SK-N-SH (cell line): ENCODE results near the gene SPTBN1. TPM values are rescaled to one million over a fixed set of nuclear protein-coding genes. Genes with fewer than 3 reads are reported as not detected.

ENCODE experiments used
- CTCF ChIA-PET: fragments of 300-600, 350-600 bp; formaldehyde crosslinking; extraction: SDS; loops from one replicate; lab custom pipeline; 2021; lab: Yijun Ruan, JAX
- POLR2A ChIA-PET: fragments of 350-600 bp; sonication (Branson Sonifier 250); formaldehyde crosslinking; extraction: SDS; loops from one replicate; lab custom pipeline; 2020; ENCODE audit warnings: antibody characterized with exemption, inconsistent platforms; lab: Yijun Ruan, JAX
- DNase-seq: peaks from one replicate; pipeline ENCODE4 v3.0.0; 2012
- H2AFZ ChIP-seq: fragments of 200-600 bp; sonication (generic); 2 replicates; pipeline ENCODE4 v1.8.1; 2016; ENCODE audit warnings: antibody characterized with exemption, mild to moderate bottlenecking, low read depth
- H3F3A ChIP-seq: fragments of 200-600 bp; sonication (generic); replicated peaks from 2 replicates; pipeline ENCODE3; 2016; ENCODE audit warnings: antibody characterized with exemption, mild to moderate bottlenecking; ENCODE audit not compliant: insufficient read depth
- H3K27ac ChIP-seq, 2 experiments: fragments of 200-500 bp in 1 of 2; fragments of 200-600 bp in 1 of 2; sonication (Bioruptor generic) in 1 of 2; sonication (generic), shearing (Covaris generic) in 1 of 2; 2 replicates each; pipeline versions ENCODE4 v1.5.1 to v1.6.1; 2014 to 2016; ENCODE audit warnings: low read depth in 2 of 2, inconsistent platforms in 1 of 2, low read length in 1 of 2, mild to moderate bottlenecking in 1 of 2, mixed read lengths in 1 of 2
- H3K27me3 ChIP-seq: fragments of 200-600 bp; sonication (generic), shearing (Covaris generic); 2 replicates; pipeline ENCODE4 v1.6.1; 2016; ENCODE audit warnings: mixed run types; ENCODE audit not compliant: insufficient read depth
- H3K36me3 ChIP-seq, 2 experiments: fragments of 200-500 bp in 1 of 2; fragments of 200-600 bp in 1 of 2; sonication (Bioruptor generic) in 1 of 2; sonication (generic) in 1 of 2; replicated peaks in 1 of 2; 2 replicates each; pipeline versions ENCODE3 to v1.5.1; 2014 to 2016; ENCODE audit warnings: low read length in 1 of 2, mild to moderate bottlenecking in 1 of 2; ENCODE audit not compliant: insufficient read depth in 2 of 2, control insufficient read depth in 1 of 2
- H3K4me1 ChIP-seq, 2 experiments: fragments of 200-500 bp in 1 of 2; fragments of 200-600 bp in 1 of 2; sonication (Bioruptor generic) in 1 of 2; sonication (generic), shearing (Covaris generic) in 1 of 2; 2 replicates each; pipeline versions ENCODE4 v1.5.1 to v1.6.1; 2014 to 2016; ENCODE audit warnings: low read depth in 1 of 2, low read length in 1 of 2, mixed run types in 1 of 2; ENCODE audit not compliant: insufficient read depth in 2 of 2, control insufficient read depth in 1 of 2
- H3K4me2 ChIP-seq: fragments of 200-600 bp; sonication (generic), shearing (Covaris generic); 2 replicates; pipeline ENCODE4 v1.6.1; 2017; ENCODE audit warnings: mixed run types
- H3K4me3 ChIP-seq, 2 experiments: fragments of 200-500 bp in 1 of 2; fragments of 200-600 bp in 1 of 2; sonication (Bioruptor generic) in 1 of 2; sonication (generic), shearing (Covaris generic) in 1 of 2; 2 replicates each; pipeline versions ENCODE4 v1.5.1 to v1.8.1; 2014 to 2016; ENCODE audit warnings: low read depth in 2 of 2, inconsistent platforms in 1 of 2, low read length in 1 of 2, mild to moderate bottlenecking in 1 of 2, mixed read lengths in 1 of 2, moderate library complexity in 1 of 2
- H3K79me2 ChIP-seq: fragments of 200-600 bp; sonication (generic); 2 replicates; pipeline ENCODE4 v1.8.1; 2017; ENCODE audit warnings: mild to moderate bottlenecking; ENCODE audit not compliant: insufficient read depth
- H3K9ac ChIP-seq: fragments of 200-600 bp; sonication (generic); 2 replicates; pipeline ENCODE4 v1.6.1; 2017; ENCODE audit warnings: mixed run types
- H3K9me2 ChIP-seq: fragments of 200-600 bp; sonication (generic); 2 replicates; pipeline ENCODE4 v1.6.1; 2017; ENCODE audit warnings: mixed run types
- H3K9me3 ChIP-seq: fragments of 200-600 bp; sonication (generic); 2 replicates; pipeline ENCODE4 v1.6.1; 2017; ENCODE audit warnings: mixed run types, mild to moderate bottlenecking, moderate library complexity
- H4K20me1 ChIP-seq: fragments of 200-600 bp; sonication (generic); 2 replicates; pipeline ENCODE4 v1.6.1; 2017; ENCODE audit warnings: mild to moderate bottlenecking, mixed run types; ENCODE audit not compliant: insufficient read depth
- CHD2 ChIP-seq: fragments of 150-350 bp; IDR thresholded peaks from 2 replicates; pipeline ENCODE4 v1.6.1; 2018; ENCODE audit warnings: low read length; ENCODE audit not compliant: partially characterized antibody
- FOXJ3 ChIP-seq: sonication (generic); formaldehyde crosslinking; IDR thresholded peaks from 2 replicates; pipeline ENCODE4 v1.5.1; 2020; ENCODE audit warnings: mild to moderate bottlenecking, missing genetic modification reagents
- FOXM1 ChIP-seq: IDR thresholded peaks from 2 replicates; pipeline ENCODE4 v1.4.0; 2012; ENCODE audit warnings: low read depth, mild to moderate bottlenecking
- GABPA ChIP-seq: IDR thresholded peaks from 2 replicates; pipeline ENCODE4 v1.4.0; 2012; ENCODE audit warnings: low read depth, mild to moderate bottlenecking
- GATA2 ChIP-seq: sonication (generic); formaldehyde crosslinking; IDR thresholded peaks from 2 replicates; pipeline ENCODE4 v1.5.0; 2020; ENCODE audit warnings: mild to moderate bottlenecking, missing genetic modification reagents
- MEF2A ChIP-seq: IDR thresholded peaks from 2 replicates; pipeline ENCODE4 v1.4.0; 2012; ENCODE audit warnings: low read depth, borderline replicate concordance
- MXI1 ChIP-seq: IDR thresholded peaks from 2 replicates; pipeline ENCODE4 v1.6.1; 2012; ENCODE audit warnings: mild to moderate bottlenecking, low read depth, low read length, improper control_type of control experiment
- NFIC ChIP-seq: IDR thresholded peaks from 2 replicates; pipeline ENCODE4 v1.4.0; 2012; ENCODE audit warnings: borderline replicate concordance
- NRF1 ChIP-seq: IDR thresholded peaks from 2 replicates; pipeline ENCODE4 v1.6.1; 2012; ENCODE audit warnings: low read depth, mild to moderate bottlenecking, low read length
- RAD21 ChIP-seq: IDR thresholded peaks from 2 replicates; pipeline ENCODE4 v1.6.1; 2012; ENCODE audit warnings: mild to moderate bottlenecking, low read length
- RFX5 ChIP-seq: IDR thresholded peaks from 2 replicates; pipeline ENCODE4 v1.6.1; 2012; ENCODE audit warnings: mild to moderate bottlenecking, improper control_type of control experiment, low read length
- RXRA ChIP-seq: IDR thresholded peaks from 2 replicates; pipeline ENCODE4 v1.4.0; 2012; ENCODE audit warnings: low read depth, mild to moderate bottlenecking, borderline replicate concordance
- SMC3 ChIP-seq: IDR thresholded peaks from 2 replicates; pipeline ENCODE4 v1.6.1; 2012; ENCODE audit warnings: low read depth, low read length, improper control_type of control experiment
- TCF12 ChIP-seq: IDR thresholded peaks from 2 replicates; pipeline ENCODE4 v1.4.0; 2012
- WGBS: methylation state at CpG from one replicate; pipeline ENCODE4 v1.1.6; 2017; ENCODE audit warnings: low lambda C conversion rate; 5-methylcytosine and 5-hydroxymethylcytosine counted together
- polyA plus RNA-seq, 3 experiments: library from polyadenylated mRNA; depleted of rRNA; stranded (reverse); fragments of >200 nt; gene quantifications; 2 replicates each; pipeline ENCODE4 v1.2.3, GENCODE V29; 2012
- TF ChIP-seq, protein P1 (sequence below): fragments of 150-350 bp; IDR thresholded peaks from 2 replicates; pipeline ENCODE4 v1.6.1; 2017; ENCODE audit warnings: antibody characterized with exemption, low read length, low read depth, borderline replicate concordance
- TF ChIP-seq, protein P2 (sequence below): IDR thresholded peaks from 2 replicates; pipeline ENCODE4 v1.4.0; 2012; ENCODE audit warnings: low read depth, borderline replicate concordance
- TF ChIP-seq, protein P3 (sequence below): IDR thresholded peaks from 2 replicates; pipeline ENCODE4 v1.4.0; 2012; ENCODE audit warnings: low read depth
- TF ChIP-seq, protein P4 (sequence below): fragments of 200-600 bp; sonication (generic); IDR thresholded peaks from 2 replicates; pipeline ENCODE4 v1.6.1; 2017; ENCODE audit warnings: antibody characterized with exemption, mild to moderate bottlenecking, moderate library complexity
- TF ChIP-seq, protein P5 (sequence below): IDR thresholded peaks from 2 replicates; pipeline ENCODE4 v1.6.1; 2012; ENCODE audit warnings: mild to moderate bottlenecking, low read depth, low read length, moderate library complexity

The SPTBN1 gene
- polyA plus RNA-seq, 1 of the 3 experiments (the other 2 are of a cell fraction) = 29.1 TPM

DNA sequence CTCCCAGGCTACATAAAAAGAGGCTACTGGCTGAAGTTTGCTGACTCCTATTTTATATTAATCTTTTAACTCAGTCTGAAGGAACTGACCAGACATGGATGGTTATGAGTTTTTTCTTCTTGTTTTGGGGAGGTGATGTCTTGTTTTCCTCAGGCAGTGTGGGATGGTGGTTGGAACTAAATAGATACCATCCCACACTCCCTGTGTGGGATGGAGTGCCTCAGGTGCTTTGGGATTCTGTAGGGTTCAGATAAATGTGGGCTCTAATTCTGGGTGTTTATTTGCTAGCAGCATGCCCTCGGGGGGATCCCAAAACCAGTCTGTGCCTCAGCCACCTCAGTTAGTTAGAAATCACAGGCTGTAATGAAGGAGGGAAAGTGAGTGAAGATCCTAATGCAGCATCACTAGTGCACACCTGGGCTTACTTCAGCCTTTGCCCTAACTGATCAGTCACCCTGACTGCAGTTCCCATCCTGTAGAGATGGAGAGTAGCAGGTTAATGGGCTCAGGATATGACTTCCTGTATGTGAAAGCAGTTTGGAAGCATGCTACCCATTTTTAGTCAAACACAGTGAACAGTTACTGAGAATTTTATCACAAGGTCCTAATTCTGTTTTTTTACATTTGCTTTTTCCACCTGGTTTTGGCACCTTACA lies 132.2 kb downstream of the SPTBN1 start:
- H3K9ac ChIP-seq = no peak overlapping the region
- no peaks in the 10 kb centered on the region for H3K9me3 ChIP-seq
- H3K4me1 ChIP-seq = peaks cover 39 to 41% of the 10 kb centered on the region in 2 experiments; a peak in 3 of 4 replicates
- no peak overlapping the region for H3K4me2 ChIP-seq
- WGBS = 89% methylated on average over 1 of the region's 1 CpG
- no peaks in the 10 kb centered on the region for H3K9me2 ChIP-seq
- H3K27ac ChIP-seq = peak overlapping the region in 1 of 2 experiments; percentile 32; a peak in 2 of 4 replicates
- DNase-seq = no peak
- H2AFZ ChIP-seq = no peak overlapping the region
- no peaks in the 10 kb centered on the region for H3K27me3 ChIP-seq
- ChIA-PET POLR2A (no interaction called here), CTCF (interaction anchor here (0.8 to 1.6 kb wide), 3 partner anchors 11 to 31 kb away, joined by 3 read pairs; no protein-coding TSS in a partner anchor)
- no peak overlapping the region for H3K4me3 ChIP-seq
- TF ChIP-seq, protein P1, sequence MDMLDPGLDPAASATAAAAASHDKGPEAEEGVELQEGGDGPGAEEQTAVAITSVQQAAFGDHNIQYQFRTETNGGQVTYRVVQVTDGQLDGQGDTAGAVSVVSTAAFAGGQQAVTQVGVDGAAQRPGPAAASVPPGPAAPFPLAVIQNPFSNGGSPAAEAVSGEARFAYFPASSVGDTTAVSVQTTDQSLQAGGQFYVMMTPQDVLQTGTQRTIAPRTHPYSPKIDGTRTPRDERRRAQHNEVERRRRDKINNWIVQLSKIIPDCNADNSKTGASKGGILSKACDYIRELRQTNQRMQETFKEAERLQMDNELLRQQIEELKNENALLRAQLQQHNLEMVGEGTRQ = no peak
- TF ChIP-seq FOXJ3 (no peak), GATA2 (CRISPR knock-in tag) (no peak), SMC3 (no peak), FOXM1 (no peak), GABPA (no peak), MXI1 (no peak), RXRA (no peak), NRF1 (no peak), TCF12 (no peak), MEF2A (no peak), RAD21 (no peak), RFX5 (no peak), NFIC (no peak), CHD2 (no peak)
- TF ChIP-seq, protein P2, sequence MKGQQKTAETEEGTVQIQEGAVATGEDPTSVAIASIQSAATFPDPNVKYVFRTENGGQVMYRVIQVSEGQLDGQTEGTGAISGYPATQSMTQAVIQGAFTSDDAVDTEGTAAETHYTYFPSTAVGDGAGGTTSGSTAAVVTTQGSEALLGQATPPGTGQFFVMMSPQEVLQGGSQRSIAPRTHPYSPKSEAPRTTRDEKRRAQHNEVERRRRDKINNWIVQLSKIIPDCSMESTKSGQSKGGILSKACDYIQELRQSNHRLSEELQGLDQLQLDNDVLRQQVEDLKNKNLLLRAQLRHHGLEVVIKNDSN = no peak
- TF ChIP-seq, protein P3, sequence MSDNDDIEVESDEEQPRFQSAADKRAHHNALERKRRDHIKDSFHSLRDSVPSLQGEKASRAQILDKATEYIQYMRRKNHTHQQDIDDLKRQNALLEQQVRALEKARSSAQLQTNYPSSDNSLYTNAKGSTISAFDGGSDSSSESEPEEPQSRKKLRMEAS = no peak
- TF ChIP-seq, protein P4, sequence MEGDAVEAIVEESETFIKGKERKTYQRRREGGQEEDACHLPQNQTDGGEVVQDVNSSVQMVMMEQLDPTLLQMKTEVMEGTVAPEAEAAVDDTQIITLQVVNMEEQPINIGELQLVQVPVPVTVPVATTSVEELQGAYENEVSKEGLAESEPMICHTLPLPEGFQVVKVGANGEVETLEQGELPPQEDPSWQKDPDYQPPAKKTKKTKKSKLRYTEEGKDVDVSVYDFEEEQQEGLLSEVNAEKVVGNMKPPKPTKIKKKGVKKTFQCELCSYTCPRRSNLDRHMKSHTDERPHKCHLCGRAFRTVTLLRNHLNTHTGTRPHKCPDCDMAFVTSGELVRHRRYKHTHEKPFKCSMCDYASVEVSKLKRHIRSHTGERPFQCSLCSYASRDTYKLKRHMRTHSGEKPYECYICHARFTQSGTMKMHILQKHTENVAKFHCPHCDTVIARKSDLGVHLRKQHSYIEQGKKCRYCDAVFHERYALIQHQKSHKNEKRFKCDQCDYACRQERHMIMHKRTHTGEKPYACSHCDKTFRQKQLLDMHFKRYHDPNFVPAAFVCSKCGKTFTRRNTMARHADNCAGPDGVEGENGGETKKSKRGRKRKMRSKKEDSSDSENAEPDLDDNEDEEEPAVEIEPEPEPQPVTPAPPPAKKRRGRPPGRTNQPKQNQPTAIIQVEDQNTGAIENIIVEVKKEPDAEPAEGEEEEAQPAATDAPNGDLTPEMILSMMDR = no peak
- TF ChIP-seq, protein P5, sequence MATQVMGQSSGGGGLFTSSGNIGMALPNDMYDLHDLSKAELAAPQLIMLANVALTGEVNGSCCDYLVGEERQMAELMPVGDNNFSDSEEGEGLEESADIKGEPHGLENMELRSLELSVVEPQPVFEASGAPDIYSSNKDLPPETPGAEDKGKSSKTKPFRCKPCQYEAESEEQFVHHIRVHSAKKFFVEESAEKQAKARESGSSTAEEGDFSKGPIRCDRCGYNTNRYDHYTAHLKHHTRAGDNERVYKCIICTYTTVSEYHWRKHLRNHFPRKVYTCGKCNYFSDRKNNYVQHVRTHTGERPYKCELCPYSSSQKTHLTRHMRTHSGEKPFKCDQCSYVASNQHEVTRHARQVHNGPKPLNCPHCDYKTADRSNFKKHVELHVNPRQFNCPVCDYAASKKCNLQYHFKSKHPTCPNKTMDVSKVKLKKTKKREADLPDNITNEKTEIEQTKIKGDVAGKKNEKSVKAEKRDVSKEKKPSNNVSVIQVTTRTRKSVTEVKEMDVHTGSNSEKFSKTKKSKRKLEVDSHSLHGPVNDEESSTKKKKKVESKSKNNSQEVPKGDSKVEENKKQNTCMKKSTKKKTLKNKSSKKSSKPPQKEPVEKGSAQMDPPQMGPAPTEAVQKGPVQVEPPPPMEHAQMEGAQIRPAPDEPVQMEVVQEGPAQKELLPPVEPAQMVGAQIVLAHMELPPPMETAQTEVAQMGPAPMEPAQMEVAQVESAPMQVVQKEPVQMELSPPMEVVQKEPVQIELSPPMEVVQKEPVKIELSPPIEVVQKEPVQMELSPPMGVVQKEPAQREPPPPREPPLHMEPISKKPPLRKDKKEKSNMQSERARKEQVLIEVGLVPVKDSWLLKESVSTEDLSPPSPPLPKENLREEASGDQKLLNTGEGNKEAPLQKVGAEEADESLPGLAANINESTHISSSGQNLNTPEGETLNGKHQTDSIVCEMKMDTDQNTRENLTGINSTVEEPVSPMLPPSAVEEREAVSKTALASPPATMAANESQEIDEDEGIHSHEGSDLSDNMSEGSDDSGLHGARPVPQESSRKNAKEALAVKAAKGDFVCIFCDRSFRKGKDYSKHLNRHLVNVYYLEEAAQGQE = no peak
- H3K79me2 ChIP-seq = peaks cover 99% of the 10 kb centered on the region
- peaks cover 11% of the 10 kb centered on the region for H3F3A ChIP-seq
- peaks cover 70% of the 10 kb centered on the region for H4K20me1 ChIP-seq
- peaks cover 4 to 17% of the 10 kb centered on the region in 2 experiments for H3K36me3 ChIP-seq
